ENCODE measurements around the gene LILRB3. TPM values are rescaled to one million over a fixed set of nuclear protein-coding genes. Genes with fewer than 3 reads are reported as not detected.

Gene LILRB3
- total RNA-seq, 6 experiments from 2014 or later: 1.3 to 8.7 (median 6.2) TPM

DNA sequence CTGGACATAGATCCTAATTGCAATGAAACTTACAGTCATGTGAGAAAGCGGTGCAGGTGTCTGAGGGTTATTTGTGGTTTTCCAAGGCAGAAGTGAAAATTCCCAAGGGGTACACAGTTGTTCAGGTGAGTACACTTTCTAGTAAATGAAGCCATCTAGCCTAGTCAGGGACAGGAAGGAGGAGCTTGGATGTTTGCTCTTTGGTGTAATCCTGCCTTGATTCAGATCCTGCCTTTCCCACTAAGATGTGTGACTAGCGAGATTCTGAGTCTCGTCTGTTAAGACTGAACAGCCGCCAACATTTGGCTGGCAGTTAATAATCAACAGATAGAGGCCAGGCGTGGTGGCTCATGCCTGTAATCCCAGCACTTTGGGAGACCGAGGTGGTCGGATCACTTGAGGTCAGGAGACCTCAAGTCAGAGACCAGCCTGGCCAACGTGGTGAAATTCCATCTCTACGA is 19.6 kb downstream of the LILRB3 start:
- H3K4me3 ChIP-seq: peak overlapping the region; percentile 65 to 71 (median 69)
- no peaks in the 10 kb centered on the region for H3K27me3 ChIP-seq
- peaks cover 17 to 67% (median 36%) of the 10 kb centered on the region in 4 donors for H3K36me3 ChIP-seq
- ATAC-seq (peak; percentile 52 to 61 (median 60)), DNase-seq (peak in 2 of 3 donors; percentile 58 to 82)
- H3K27ac ChIP-seq: peak overlapping the region; percentile 32 to 95 (median 86)
- intact Hi-C loops (cut with DNase I): no loop called here
- H3K9me3 ChIP-seq: no peaks in the 10 kb centered on the region
- TF ChIP-seq POLR2A (IDR thresholded peaks at IDR 0.05): no peak
- no peak for TF ChIP-seq CTCF (IDR thresholded peaks at IDR 0.05)
- H3K4me1 ChIP-seq: peaks cover 0 to 66% (median 35%) of the 10 kb centered on the region in 4 donors
- WGBS (ENCODE audit: insufficient coverage, low coverage, low lambda C conversion rate, missing lambda C conversion rate): 15% methylated on average over 9 of the region's 9 CpGs

- peak overlapping the region; percentile 65 to 71 (median 69) for H3K4me3 ChIP-seq
- intact Hi-C loops (cut with DNase I): no loop called here
- H3K36me3 ChIP-seq: peaks cover 17 to 57% (median 31%) of the 10 kb centered on the region in 4 donors
- peak overlapping the region; percentile 86 to 95 (median 94) for H3K27ac ChIP-seq
- H3K9me3 ChIP-seq: no peaks in the 10 kb centered on the region
- 34% methylated on average over 13 of the region's 13 CpGs for WGBS (ENCODE audit: insufficient coverage, low coverage, low lambda C conversion rate, missing lambda C conversion rate)
- DNase-seq: peak in 1 of 3 donors; percentile 35
- peaks cover 0 to 60% (median 31%) of the 10 kb centered on the region in 4 donors for H3K4me1 ChIP-seq
- H3K27me3 ChIP-seq: no peaks in the 10 kb centered on the region
- no peak for ATAC-seq
- TF ChIP-seq CTCF (IDR thresholded peaks at IDR 0.05): no peak
- TF ChIP-seq POLR2A (IDR thresholded peaks at IDR 0.05): no peak
These were observed 20.8 kb downstream of the LILRB3 start for GRCh38 chr19:54201980-54202379.

DNA sequence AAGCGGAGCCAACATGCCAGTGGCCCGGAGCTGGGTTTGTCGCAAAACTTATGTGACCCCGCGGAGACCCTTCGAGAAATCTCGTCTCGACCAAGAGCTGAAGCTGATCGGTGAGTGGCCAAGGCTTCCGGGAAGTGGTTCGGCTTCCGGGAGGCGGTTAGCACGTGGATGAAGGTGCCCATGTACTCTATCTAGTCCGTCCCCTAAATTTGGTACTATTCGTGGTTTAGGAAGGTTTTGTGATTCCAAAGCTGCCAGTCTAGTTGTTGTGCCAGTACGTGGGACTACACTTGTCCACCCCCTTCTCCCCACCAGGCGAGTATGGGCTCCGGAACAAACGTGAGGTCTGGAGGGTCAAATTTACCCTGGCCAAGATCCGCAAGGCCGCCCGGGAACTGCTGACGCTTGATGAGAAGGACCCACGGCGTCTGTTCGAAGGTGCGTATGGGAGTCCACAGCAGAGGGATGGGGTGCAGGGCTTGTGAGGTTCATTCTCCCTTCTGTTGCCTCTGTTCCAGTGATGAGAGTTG is 21.6 kb downstream of the LILRB3 start:
- peaks cover 0 to 60% (median 31%) of the 10 kb centered on the region in 4 donors for H3K4me1 ChIP-seq
- DNase-seq (peak in 1 of 3 donors; percentile 57), ATAC-seq (peak in 2 of 4 donors; percentile 0)
- H3K9me3 ChIP-seq: no peaks in the 10 kb centered on the region
- intact Hi-C loops (cut with DNase I): no loop called here
- no peaks in the 10 kb centered on the region for H3K27me3 ChIP-seq
- peak overlapping the region; percentile 65 to 71 (median 69) for H3K4me3 ChIP-seq
- 0% methylated on average over 12 of the region's 28 CpGs for WGBS (ENCODE audit: insufficient coverage, low coverage, low lambda C conversion rate, missing lambda C conversion rate)
- TF ChIP-seq CTCF (IDR thresholded peaks at IDR 0.05) (no peak), POLR2A (IDR thresholded peaks at IDR 0.05) (no peak)
- peaks cover 9 to 50% (median 27%) of the 10 kb centered on the region in 4 donors for H3K36me3 ChIP-seq
- H3K27ac ChIP-seq: peak overlapping the region; percentile 86 to 95 (median 94)

DNA sequence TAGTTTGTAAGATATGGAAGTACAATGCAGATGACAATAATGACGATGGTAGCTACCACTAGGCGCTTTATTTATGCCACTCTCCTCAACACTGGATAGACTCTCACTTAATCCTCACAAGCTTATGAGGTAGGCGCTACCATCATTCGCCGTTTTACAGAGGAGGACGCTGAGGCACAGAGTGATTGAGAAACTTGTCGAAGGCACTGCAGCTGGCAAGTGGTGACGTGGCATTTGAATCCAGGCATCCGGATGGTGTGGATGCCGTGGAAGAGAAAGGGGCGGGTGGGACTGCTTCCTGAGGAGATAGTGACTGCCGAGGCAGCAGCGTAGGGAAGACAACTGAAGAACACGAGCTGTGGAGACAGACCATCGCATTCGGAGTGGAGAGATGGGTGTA is 23.4 kb downstream of the LILRB3 start:
- no peak for DNase-seq
- ATAC-seq: no peak
- H3K27me3 ChIP-seq: no peaks in the 10 kb centered on the region
- peak overlapping the region in 1 of 3 donors; percentile 86 for H3K27ac ChIP-seq
- no peak overlapping the region for H3K4me3 ChIP-seq
- TF ChIP-seq CTCF (IDR thresholded peaks at IDR 0.05): no peak
- no peak for TF ChIP-seq POLR2A (IDR thresholded peaks at IDR 0.05)
- H3K4me1 ChIP-seq: peaks cover 0 to 43% (median 21%) of the 10 kb centered on the region in 4 donors
- WGBS (ENCODE audit: insufficient coverage, low coverage, low lambda C conversion rate, missing lambda C conversion rate): 88% methylated on average over 11 of the region's 16 CpGs
- intact Hi-C loops (cut with DNase I): no loop called here
- H3K9me3 ChIP-seq: no peaks in the 10 kb centered on the region
- peaks cover 5 to 36% (median 14%) of the 10 kb centered on the region in 4 donors for H3K36me3 ChIP-seq
